Measurements from ENCODE around the gene COL6A1.

Gene COL6A1

GRCh38 chr21:46008893-46009621 is 27.5 kb downstream of the COL6A1 start:
- no peak for DNase-seq

DNA sequence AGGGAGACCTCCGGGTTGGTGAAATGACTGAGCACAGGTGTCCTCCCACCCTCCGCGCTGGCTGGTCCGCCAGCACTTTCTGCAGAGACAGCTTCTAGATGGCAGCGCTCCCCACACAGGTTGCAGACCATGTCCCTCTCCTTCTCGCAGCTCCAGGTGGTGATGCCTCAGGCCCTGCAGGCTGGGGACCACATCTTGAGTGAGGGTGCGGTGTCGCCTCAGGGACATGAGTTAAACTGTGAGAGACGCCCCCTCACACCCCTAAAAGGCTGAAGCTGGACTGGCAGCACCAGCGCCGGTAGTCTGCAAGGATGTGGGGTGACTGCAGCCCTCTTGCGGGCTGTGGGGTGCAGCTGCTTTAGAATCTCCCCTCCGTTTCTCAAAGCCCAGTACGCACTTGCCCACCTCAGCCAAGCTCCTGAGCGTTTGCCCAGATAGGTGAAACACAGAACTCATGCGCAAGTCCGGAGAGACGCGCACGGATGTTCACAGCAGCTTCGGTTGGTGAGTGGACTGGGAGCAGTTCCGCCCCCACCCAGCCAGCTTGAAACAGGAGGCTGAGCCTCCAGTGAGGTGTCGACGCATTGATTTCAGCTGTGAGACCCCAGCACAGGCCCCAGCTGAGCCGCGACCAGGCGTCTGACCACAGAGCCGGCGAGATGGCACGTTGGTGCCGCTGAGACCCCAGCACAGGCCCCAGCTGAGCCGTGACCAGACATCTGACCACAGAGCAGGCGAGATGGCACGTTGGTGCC is 28.6 kb downstream of the COL6A1 start:
- no peak for DNase-seq

DNA sequence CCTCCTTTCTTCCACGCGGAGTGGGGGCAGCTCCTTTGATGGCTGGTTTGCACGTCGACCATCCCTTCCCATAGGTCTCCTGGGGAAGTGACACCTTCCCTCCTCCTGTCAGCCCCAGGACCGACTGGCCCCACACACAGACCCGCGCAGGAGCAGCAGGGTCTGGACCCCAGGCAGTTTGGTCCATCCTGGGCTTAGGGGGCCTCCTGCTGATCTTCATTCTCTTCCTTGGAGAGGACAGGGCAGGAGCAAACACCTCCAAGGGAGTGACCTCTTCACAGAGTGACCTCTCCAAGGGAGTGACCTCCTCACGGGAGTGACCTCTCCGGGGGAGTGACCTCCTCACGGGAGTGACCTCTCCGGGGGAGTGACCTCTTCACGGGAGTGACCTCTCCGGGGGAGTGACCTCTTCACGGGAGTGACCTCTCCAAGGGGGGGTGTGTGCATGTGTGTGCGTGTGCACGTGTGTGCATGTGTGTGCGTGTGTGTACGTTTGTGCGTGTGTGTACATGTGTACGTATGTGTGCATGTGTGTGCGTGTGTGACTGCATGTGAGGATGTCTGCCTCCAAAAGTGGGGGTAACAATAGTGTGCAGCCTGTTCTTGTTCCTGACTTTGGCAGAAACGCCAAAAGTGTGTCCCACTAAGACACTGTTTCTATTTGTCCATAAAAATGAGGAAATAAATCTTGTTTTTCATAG is 29.8 kb downstream of the COL6A1 start:
- DNase-seq, result no peak

DNA sequence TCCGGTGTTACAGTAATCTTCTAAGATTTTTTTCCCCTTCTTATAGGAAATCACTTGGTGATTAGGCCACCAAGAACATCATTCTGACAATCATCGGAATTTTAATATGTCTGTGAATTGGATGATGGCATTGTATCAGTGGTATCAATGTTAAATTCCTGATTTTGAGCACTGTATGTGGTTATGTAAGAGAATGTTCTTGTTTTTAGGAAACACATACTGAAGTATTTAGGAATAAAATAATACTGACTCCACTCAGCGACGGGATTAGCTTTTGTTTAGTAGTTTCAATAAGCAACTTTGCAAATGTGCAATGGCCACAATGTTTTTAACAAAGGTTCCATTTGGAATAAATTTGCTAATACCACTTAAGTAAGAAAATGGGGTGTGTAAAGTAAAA is 30.6 kb downstream of the COL6A1 start:
- DNase-seq, result no peak

GRCh38 chr21:46014828-46015227 is 33.3 kb downstream of the COL6A1 start:
- DNase-seq, result no peak

GRCh38 chr21:46017148-46017547 is 35.6 kb downstream of the COL6A1 start:
- DNase-seq, result no peak

DNA sequence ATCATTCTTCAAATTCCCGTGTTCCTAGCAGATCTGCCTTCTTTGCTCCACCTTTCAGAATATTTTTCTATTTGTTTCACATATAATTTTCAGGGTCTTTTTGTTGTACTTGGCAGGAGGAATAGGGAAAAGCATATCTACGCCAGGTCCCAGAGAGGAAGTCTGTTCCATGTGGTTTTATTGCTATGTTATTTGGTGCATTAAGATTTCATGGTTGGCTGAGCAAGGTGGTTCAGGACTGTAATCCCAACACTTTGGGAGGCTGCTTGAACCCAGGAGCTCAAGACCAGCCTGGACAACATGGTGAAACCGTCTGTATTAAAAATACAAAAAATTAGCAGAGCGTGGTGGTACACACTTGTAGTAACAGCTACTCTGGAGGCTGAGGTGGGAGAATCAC is 36.1 kb downstream of the COL6A1 start:
- DNase-seq, result no peak

DNA sequence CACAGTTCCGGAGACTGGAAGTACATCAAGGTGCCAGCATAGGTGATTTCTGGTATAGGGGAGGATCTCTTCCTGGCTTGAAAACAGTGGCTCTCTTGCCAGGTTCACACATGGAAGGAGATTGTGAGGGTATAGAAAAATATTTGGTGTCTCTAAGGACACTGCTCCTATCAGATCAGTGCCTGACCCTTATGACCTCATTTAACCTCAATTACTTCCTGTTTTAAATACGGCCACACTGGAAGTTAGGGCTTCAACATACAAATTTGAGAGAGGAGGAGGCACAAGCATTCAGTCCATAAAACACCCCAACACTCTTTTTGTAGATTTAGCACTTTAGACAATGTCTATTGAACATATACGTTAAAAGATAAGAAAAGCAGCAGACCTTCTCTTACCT is 37.0 kb downstream of the COL6A1 start:
- no peak for DNase-seq

DNA sequence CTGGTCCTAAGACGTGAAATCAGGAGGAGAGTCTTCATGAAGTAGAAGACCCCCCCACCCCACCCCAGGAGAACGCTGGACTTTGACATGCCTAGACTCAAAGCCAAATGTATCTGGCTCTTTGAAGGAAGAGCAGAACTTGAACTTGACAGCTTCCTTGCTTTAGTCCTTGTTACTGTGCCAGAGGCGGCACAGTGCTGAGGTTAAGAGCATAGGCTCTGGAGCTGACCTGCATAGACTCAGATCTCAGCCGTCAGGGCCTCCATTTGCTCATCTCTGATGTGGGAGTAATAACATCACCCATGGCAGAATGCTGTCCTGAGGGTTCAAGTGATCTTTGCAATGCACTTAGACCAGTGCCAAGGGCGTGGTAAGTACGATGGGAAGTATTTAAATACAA is 39.0 kb downstream of the COL6A1 start:
- no peak for DNase-seq

DNA sequence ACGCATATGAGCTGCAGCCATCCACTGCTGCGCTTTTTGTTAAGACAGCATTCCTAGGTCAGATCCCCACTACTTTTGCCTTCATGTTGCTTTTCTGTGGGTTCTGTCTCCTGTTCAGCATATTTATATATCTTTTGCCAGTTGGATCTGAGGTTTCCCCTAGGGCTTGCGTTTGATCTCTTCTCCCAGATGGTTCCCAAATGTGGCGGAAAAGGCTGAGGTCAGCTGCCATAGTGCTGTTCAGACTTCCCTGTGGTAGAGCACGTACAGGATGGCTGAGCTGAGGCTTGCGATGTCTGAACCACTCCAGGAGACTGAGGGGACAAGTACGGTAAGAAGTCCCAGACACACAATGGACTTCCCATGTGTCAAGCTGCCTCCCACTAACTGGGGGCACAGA is 39.8 kb downstream of the COL6A1 start:
- DNase-seq, result no peak

DNA sequence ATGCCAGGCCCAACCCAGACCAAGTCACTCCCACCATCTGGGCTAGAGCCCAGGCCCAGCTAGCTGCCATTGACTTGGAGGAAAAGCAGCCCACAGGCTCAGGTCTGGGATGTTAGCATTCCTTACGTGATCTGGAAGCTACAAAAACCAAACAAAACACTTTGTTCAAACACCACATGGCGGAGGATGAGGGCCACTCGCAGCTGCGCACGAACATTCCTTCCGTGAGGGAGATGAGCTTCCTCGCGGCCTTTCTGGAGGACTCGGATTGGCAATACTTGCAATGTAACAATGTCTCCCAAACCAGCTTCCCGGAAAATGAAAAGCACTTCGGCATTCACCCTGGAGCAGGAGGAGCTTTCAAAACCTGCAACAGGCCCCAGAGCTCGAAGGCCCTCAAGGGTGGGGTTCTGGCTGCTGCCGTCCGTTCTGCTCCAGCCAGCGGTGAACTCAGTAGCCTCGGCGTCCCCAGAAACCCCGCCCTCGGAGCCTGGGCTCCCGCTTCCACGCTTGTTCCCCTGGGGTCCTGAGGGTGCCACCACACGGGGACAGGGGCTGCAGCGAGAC is 40.5 kb downstream of the COL6A1 start:
- no peak for DNase-seq

- no peak for DNase-seq
These were observed 41.3 kb downstream of the COL6A1 start for GRCh38 chr21:46022551-46023525.

GRCh38 chr21:46023555-46023954 is 42.0 kb downstream of the COL6A1 start:
- no peak for DNase-seq

DNA sequence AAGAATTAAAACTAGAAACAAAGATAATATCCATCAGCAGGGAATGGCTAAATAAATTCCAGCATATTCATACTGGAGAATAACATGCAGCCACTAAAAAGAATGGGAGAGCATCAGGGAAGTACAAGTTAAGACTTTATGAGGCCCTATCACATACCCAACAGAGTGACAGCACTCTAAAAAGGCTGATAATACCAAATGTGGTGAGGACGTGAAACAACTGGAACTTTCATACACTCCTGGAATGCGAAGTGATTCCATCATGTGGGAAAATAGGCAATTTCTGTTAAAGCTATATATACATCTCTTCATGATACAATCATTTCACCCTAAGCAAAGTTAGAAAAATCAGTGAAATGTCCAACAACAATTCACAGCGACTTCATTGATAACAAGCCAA is 42.6 kb downstream of the COL6A1 start:
- no peak for DNase-seq

DNA sequence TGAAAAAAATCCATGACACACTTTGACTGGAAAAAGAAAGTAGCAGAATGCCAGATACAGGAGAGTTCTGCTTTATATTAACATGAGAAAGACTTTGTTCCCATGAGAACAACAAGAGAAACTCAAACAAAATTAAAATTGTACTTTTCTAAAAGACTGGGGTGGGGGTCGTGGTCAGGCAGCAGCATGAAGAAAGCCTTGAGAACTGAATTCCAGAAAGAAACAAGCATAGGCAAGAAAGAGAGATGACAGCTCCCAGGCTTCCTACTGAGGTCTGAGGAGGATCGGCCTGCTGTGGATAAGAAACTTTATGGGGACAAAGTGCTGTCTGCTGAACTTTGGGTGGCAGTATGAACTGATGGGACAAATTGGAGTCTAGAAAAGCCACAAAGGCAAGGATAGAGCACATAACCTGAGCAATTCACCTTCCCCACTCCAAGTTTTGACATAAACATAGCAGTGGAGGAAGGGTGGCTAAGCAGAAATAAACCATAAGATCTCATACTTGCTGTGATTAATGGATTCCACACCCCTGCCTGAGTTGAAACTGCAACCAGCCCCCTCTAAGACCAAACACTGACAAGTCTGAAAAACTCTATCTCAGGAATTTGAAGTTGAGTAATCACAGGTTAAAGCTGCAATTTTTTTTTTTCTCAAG is 43.7 kb downstream of the COL6A1 start:
- DNase-seq, result no peak

DNA sequence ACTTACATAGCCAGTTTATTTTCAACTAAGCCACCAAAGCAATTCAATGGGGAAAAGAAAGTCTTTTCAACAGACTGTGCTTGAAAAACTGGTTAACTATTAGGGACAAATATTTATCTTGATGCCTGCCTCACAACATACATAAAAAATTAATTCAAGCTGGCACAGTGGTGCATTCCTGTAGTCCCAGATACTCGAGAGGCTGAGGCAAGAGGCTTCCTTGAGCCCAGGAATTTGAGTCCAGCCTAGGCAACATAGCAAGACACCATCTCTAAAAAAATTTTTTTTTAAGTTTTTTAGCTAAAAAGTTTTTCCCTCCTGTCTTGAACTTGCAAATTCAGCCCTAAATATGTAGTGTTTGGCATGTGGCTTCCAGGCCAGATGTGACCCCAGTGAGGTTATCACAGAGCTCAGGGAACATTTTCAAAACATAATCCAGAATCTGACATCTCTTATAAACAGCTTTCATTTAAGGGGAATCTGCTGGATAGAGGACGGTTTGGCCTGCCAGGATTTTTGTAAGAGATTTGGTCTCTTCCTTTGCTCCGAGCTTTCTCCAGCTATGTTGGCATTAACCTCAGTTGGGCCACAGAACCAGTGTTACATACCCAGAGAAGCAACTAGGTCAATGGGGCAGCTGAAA is 46.4 kb downstream of the COL6A1 start:
- DNase-seq, result no peak

DNA sequence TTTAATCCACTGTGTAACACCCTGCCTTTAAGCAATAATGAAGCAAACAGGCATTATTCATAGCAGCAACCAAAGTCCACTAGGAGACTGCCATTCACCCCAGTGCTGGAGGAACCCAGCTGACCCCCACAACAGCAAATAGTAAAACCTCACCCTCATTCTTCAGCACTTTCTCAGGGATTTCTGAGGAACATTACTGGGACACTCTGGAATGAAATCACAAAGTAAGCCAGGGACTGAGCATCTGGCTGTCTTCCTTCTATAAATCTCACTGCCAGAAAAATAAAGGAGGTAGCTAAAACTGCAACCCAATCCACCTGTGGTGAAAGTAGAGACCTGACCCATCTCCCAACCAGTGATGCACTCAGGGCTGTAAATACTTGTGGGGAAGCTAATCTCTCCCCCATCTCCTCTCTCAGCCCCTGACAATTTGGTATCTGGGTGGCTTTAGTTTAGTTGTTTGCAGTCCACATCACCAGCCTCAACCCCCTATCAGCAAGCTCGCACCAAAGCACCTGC is 47.1 kb downstream of the COL6A1 start:
- DNase-seq, result no peak

GRCh38 chr21:46029186-46029924 is 47.8 kb downstream of the COL6A1 start:
- no peak for DNase-seq

- DNase-seq, result no peak
These were observed 49.9 kb downstream of the COL6A1 start for GRCh38 chr21:46031484-46031883.

DNA sequence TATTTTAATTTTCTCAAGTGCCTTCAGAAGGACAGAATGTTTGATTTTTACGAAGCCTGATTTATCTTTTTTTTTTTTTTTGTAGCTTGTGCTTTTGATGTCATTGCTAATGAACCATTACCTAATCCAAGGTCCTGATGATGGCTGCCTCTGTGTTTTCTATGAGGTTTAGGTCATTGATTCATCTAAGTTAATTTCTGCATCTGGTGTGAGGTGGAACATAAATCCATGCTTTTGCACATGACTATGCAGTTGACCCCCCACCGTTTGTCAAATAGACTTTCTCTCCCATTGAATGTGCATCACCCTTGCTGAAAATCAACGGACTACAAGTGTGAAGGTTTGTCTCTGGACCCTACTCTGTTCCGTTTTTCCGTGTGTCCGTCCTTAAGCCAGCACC is 50.5 kb downstream of the COL6A1 start:
- DNase-seq, result no peak
